Thyroid gland (tissue), 4 donors: ENCODE results near the gene ARHGAP28.

ENCODE experiments used
- CTCF ChIP-seq, 6 experiments: fragments of 200-600 bp in 3 of 6; fragments of 450-650 bp in 3 of 6; sonication (generic) in 3 of 6; IDR thresholded peaks; one replicate each; pipeline ENCODE4 v1.5.1; 2016 to 2019; ENCODE audit warnings: antibody characterized with exemption in 6 of 6, mild to moderate bottlenecking in 2 of 6, inconsistent platforms in 1 of 6, moderate library complexity in 1 of 6
- POLR2A ChIP-seq, 2 donors: fragments of 450-650 bp; IDR thresholded peaks; one replicate each; pipeline ENCODE4 v1.6.1; 2017; ENCODE audit warnings: antibody characterized with exemption in 2 of 2, mild to moderate bottlenecking in 2 of 2, moderate library complexity in 1 of 2

DNA sequence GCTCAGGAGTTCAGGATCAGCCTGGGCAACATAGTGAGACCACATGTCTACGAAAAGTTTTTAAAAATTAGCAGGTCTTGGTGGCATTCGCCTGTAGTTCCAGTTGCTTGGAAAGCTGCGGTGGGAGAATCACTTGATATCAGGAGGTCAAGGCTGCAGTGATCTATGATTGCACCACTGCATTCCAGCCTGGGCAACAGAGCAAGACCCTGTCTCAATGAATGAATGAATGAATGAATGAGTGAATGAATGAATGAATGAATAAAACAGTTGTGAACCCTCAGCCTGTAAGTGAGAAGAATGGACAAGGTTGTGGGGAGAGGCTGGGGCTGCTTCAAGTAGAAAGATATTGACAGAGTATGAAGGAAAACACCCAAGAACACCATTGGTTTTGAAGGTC, 48.0 kb downstream of the ARHGAP28 start:
- TF ChIP-seq CTCF (IDR thresholded peaks at IDR 0.05), result no peak
- no peak for TF ChIP-seq POLR2A (IDR thresholded peaks at IDR 0.05)
